Measurements from ENCODE around the gene SCML2. TPM values are rescaled to one million over a fixed set of nuclear protein-coding genes. Genes with fewer than 3 reads are reported as not detected.

SCML2 gene
- total and polyA plus RNA-seq, 2 donors (not counting 1 experiment from before 2014, with no cell fraction given): 1.2 to 1.3 TPM

GRCh38 chrX:18394477-18394876 is 40.0 kb upstream of the SCML2 start:
- no peak for ATAC-seq (ENCODE audit: low read depth)
- Histone ChIP-seq H3K4me2 (replicated peaks; ENCODE audit: low read depth, low read length, poor library complexity, severe bottlenecking) (no peak overlapping the region), H3K36me3 (replicated peaks in 1 of 2; ENCODE audit: control extremely low read depth in 1 of 2, control insufficient read depth in 1 of 2, extremely low read depth in 1 of 2, insufficient read depth in 2 of 2, low read length in 1 of 2) (no peaks in the 10 kb centered on the region), H3K27me3 (replicated peaks in 1 of 4; ENCODE audit: control extremely low read depth in 1 of 4, control insufficient read depth in 3 of 4, insufficient read depth in 4 of 4, low read length in 3 of 4) (no peaks in the 10 kb centered on the region), H3K79me2 (ENCODE audit: control insufficient read depth, insufficient read depth, low read length) (no peaks in the 10 kb centered on the region), H3K9ac (ENCODE audit: low read length) (no peak overlapping the region), H3K4me3 (ENCODE audit: control extremely low read depth in 1 of 5, extremely low read depth in 1 of 5, insufficient read depth in 1 of 5, low read depth in 2 of 5, low read length in 4 of 5) (no peak overlapping the region), H3K27ac (ENCODE audit: low read length in 2 of 2) (no peak overlapping the region), H2AFZ (ENCODE audit: insufficient read depth, low read depth, low read length, poor library complexity, severe bottlenecking) (no peak overlapping the region), H4K20me1 (ENCODE audit: control insufficient read depth, insufficient read depth, low read length, poor library complexity, severe bottlenecking) (no peaks in the 10 kb centered on the region), H3K4me1 (ENCODE audit: control insufficient read depth in 2 of 2, insufficient read depth in 2 of 2, low read length in 2 of 2) (no peaks in the 10 kb centered on the region), H3K9me3 (ENCODE audit: control extremely low read depth in 1 of 3, control insufficient read depth in 2 of 3, insufficient read depth in 1 of 3, low read length in 2 of 3) (no peaks in the 10 kb centered on the region)
- DNase-seq: no peak
- H3K9me3 Mint-ChIP-seq (ENCODE audit: insufficient read depth): no peaks in the 10 kb centered on the region
- no peak overlapping the region for H3K4me3 Mint-ChIP-seq
- TF ChIP-seq CTCF (IDR thresholded peaks at IDR 0.05) (no peak), EZH2 (IDR thresholded peaks at IDR 0.05; ENCODE audit: borderline replicate concordance, insufficient read depth, low read depth, low read length, poor library complexity, severe bottlenecking) (no peak)
- POLR2A ChIA-PET: no interaction called here
- CTCF ChIA-PET: interaction anchor here (0.6 kb wide), 1 partner anchor 774 kb away, joined by 3 read pairs; no protein-coding TSS in a partner anchor
- 100% methylated on average over 2 of the region's 11 CpGs for whole genome bisulfite sequencing (ENCODE audit: insufficient coverage)
- H3K27me3 Mint-ChIP-seq: no peaks in the 10 kb centered on the region
- H3K27ac Mint-ChIP-seq: no peak overlapping the region
- intact Hi-C loops (cut with micrococcal nuclease): loop anchor here (10.0 kb wide), 1 partner anchor 1140 kb away; no protein-coding TSS in a partner anchor
- H3K4me1 Mint-ChIP-seq: peaks cover 2% of the 10 kb centered on the region

- POLR2A ChIA-PET: no interaction called here
- H3K36me3 ChIP-seq (replicated peaks in 1 of 2; ENCODE audit: control extremely low read depth in 1 of 2, control insufficient read depth in 1 of 2, extremely low read depth in 1 of 2, insufficient read depth in 2 of 2, low read length in 1 of 2): no peaks in the 10 kb centered on the region
- H3K27ac ChIP-seq (ENCODE audit: low read length in 2 of 2): no peak overlapping the region
- ATAC-seq (ENCODE audit: low read depth): peak; percentile 24
- H4K20me1 ChIP-seq (ENCODE audit: control insufficient read depth, insufficient read depth, low read length, poor library complexity, severe bottlenecking): no peaks in the 10 kb centered on the region
- H3K4me2 ChIP-seq (replicated peaks; ENCODE audit: low read depth, low read length, poor library complexity, severe bottlenecking): no peak overlapping the region
- no peaks in the 10 kb centered on the region for H3K4me1 ChIP-seq (ENCODE audit: control insufficient read depth in 2 of 2, insufficient read depth in 2 of 2, low read length in 2 of 2)
- H2AFZ ChIP-seq (ENCODE audit: insufficient read depth, low read depth, low read length, poor library complexity, severe bottlenecking): peak overlapping the region; percentile 52
- no peaks in the 10 kb centered on the region for H3K9me3 ChIP-seq (ENCODE audit: control extremely low read depth in 1 of 3, control insufficient read depth in 2 of 3, insufficient read depth in 1 of 3, low read length in 2 of 3)
- Mint-ChIP-seq H3K27ac (no peak overlapping the region), H3K4me1 (peaks cover 2% of the 10 kb centered on the region), H3K27me3 (no peaks in the 10 kb centered on the region), H3K9me3 (ENCODE audit: insufficient read depth) (no peaks in the 10 kb centered on the region), H3K4me3 (no peak overlapping the region)
- no peak overlapping the region for H3K4me3 ChIP-seq (ENCODE audit: control extremely low read depth in 1 of 5, extremely low read depth in 1 of 5, insufficient read depth in 1 of 5, low read depth in 2 of 5, low read length in 4 of 5)
- no peaks in the 10 kb centered on the region for H3K27me3 ChIP-seq (replicated peaks in 1 of 4; ENCODE audit: control extremely low read depth in 1 of 4, control insufficient read depth in 3 of 4, insufficient read depth in 4 of 4, low read length in 3 of 4)
- peak; percentile 70 for DNase-seq
- TF ChIP-seq CTCF (IDR thresholded peaks at IDR 0.05) (peak; percentile 70), EZH2 (IDR thresholded peaks at IDR 0.05; ENCODE audit: borderline replicate concordance, insufficient read depth, low read depth, low read length, poor library complexity, severe bottlenecking) (no peak)
- intact Hi-C loops (cut with micrococcal nuclease): loop anchor here (1.0 to 10.0 kb wide), 2 partner anchors 943 to 1144 kb away; no protein-coding TSS in a partner anchor
- no peak overlapping the region for H3K9ac ChIP-seq (ENCODE audit: low read length)
- WGBS (ENCODE audit: insufficient coverage): no CpG with 5 or more reads among the region's 9 CpGs
- CTCF ChIA-PET: interaction anchor here (3.4 kb wide), 1 partner anchor 942 kb away, joined by 16 read pairs; no protein-coding TSS in a partner anchor
- no peaks in the 10 kb centered on the region for H3K79me2 ChIP-seq (ENCODE audit: control insufficient read depth, insufficient read depth, low read length)
These were observed 36.6 kb upstream of the SCML2 start for GRCh38 chrX:18390941-18391538.

All from B cell (primary cell).